ENCODE results near the gene HMCES.

GRCh38 chr3:129239991-129240390, 38.7 kb upstream of the HMCES start:
- TF ChIP-seq CTCF (IDR thresholded peaks at IDR 0.05; ENCODE audit: low read depth, low read length, missing input control) (no peak), FOXA1 (IDR thresholded peaks at IDR 0.05) (no peak), MAX (IDR thresholded peaks at IDR 0.05) (no peak), REST (IDR thresholded peaks at IDR 0.05) (no peak), JUND (IDR thresholded peaks at IDR 0.05) (no peak), ATF3 (IDR thresholded peaks at IDR 0.05) (no peak), EGR1 (IDR thresholded peaks at IDR 0.05; ENCODE audit: low read depth in 2 of 2) (no peak), HNF4A (conservative IDR thresholded peaks at IDR 0.05) (no peak), SP1 (IDR thresholded peaks at IDR 0.05) (no peak)
